ENCODE data around the gene ACOT8. TPM values are rescaled to one million over a fixed set of nuclear protein-coding genes. Genes with fewer than 3 reads are reported as not detected.

ACOT8 gene
- total RNA-seq, 4 donors from 2014 or later: 57.6 to 84.9 (median 61.4) TPM

DNA sequence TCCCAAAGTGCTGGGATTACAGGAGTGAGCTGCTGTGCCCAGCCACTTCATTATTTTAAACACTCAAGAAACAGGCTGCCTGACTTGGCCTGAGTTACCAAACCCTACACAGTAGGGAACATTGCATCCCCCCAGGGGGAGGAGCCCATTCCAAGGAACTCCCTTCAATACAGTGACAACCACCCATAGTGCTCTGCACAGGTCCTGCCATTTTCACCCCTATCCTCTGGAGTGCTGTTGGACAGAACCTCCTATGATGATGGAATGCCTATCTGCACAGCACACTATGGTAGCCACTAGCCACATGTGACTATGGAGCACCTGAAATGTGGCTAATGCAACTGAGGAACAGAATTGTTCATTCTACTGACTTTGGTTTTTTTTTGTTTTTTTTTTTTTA is 11.7 kb downstream of the ACOT8 start:
- H3K4me3 ChIP-seq (ENCODE audit: low read depth, poor library complexity, severe bottlenecking): no peak overlapping the region
- intact Hi-C loops (cut with DNase I; ENCODE audit: low total_unique reads): no loop called here
- no peak for DNase-seq (ENCODE audit: low spot score in 2 of 2)
- no peak for TF ChIP-seq POLR2A (IDR thresholded peaks at IDR 0.05)
- TF ChIP-seq, protein P1, sequence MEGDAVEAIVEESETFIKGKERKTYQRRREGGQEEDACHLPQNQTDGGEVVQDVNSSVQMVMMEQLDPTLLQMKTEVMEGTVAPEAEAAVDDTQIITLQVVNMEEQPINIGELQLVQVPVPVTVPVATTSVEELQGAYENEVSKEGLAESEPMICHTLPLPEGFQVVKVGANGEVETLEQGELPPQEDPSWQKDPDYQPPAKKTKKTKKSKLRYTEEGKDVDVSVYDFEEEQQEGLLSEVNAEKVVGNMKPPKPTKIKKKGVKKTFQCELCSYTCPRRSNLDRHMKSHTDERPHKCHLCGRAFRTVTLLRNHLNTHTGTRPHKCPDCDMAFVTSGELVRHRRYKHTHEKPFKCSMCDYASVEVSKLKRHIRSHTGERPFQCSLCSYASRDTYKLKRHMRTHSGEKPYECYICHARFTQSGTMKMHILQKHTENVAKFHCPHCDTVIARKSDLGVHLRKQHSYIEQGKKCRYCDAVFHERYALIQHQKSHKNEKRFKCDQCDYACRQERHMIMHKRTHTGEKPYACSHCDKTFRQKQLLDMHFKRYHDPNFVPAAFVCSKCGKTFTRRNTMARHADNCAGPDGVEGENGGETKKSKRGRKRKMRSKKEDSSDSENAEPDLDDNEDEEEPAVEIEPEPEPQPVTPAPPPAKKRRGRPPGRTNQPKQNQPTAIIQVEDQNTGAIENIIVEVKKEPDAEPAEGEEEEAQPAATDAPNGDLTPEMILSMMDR (IDR thresholded peaks at IDR 0.05): no peak

DNA sequence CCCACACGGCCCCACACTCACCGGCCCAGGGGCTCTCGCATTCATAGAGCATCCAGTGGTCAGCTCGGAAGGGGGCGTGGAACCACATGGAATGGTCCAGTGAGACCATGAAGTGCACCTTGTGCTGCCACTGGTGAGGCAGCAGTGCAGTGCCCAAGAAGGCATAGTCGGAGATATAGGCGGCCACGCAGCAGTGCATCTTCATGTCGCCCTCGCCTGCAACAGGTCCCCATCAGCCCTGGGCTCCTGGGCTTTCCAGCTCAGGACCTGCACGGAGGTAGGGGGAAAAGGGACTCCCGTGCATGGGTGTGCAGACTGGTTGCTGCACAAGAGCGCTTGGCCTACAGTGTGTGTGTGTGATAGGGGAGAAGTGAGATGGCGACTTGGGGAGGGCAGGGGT is 13.7 kb downstream of the ACOT8 start:
- 88 to 96% methylated on average over 11 to 14 of the region's 14 CpGs for WGBS, 2 donors
- no peak for DNase-seq (ENCODE audit: low spot score in 2 of 2)

DNA sequence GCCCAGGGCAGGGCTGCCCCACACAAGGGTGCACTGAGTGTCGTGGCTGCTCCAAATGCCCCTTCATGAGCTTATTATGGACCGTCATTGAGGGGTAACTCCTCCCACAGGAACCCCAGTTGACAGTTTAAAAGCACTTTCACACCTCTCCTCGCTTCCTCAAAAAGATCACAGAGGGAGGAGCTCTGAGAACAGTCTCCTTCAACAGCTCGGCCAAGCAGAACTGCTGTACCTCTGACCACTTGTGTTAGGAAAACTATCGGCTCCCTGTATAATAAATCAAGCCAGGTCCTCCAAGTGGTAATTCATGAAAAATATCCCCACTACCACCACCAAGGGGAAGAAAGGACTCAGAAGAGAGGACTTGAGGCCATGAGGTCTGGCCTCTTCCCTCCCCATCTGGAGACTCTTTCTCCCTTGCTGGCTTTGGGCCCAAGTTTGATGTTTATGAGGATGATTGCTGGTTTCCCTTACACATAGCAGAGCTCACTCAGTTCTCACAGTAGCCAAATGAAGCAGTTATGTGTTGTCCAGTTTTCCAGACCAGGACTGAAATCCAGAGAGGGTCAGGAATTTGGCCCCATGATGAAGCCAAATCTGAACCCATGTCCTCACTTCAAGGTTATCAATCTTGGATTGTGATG is 14.9 kb downstream of the ACOT8 start:
- DNase-seq (ENCODE audit: low spot score in 2 of 2): no peak
- 67 to 73% methylated on average over 5 of the region's 5 CpGs for WGBS, 2 donors
- intact Hi-C loops (cut with DNase I; ENCODE audit: low total_unique reads): no loop called here
- TF ChIP-seq, protein P1 (IDR thresholded peaks at IDR 0.05): no peak
- TF ChIP-seq POLR2A (IDR thresholded peaks at IDR 0.05): no peak
- no peak overlapping the region for H3K4me3 ChIP-seq (ENCODE audit: low read depth, poor library complexity, severe bottlenecking)

More for the DNA sequence above, 13.7 kb downstream of the ACOT8 start:
- intact Hi-C loops (cut with DNase I; ENCODE audit: low total_unique reads): no loop called here
- no peak overlapping the region for H3K4me3 ChIP-seq (ENCODE audit: low read depth, poor library complexity, severe bottlenecking)
- TF ChIP-seq, protein P1 (IDR thresholded peaks at IDR 0.05): no peak
- no peak for TF ChIP-seq POLR2A (IDR thresholded peaks at IDR 0.05)

DNA sequence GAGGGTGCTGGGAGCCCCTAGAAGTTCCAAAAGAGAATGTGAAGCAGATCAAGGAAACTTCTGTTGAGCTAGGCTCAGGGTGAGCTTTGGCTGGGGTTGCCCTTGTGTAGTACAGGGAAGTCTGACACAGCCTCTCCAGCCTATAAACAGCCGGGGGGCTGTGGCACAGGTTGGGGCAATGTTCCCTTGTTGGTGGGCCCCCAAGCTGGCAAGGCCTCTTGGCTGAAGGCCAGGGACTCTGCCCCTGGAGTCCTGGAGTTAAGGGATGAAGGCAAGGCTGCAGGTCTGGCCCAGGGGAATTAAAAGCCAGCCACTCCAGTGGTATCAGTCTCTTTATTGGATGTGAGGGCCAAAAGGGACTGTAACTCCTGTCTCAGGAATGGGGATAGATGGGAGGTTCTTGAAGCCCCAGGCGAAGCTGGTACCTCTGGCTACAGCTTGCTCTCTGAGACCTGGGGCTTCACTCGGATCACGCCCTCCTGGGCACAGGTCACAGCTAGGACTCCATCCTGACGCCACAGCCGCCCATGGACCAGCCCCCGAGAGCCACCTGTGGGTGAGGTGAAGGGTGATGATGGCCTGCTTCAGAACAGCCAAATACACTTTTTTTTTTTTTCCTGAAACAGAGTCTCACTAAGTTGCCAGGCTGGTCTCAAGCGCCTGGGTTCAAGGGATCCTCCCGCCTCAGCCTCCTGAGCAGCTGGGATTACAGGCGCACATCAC is 15.6 kb downstream of the ACOT8 start:
- WGBS, 2 donors: 88% methylated on average over 10 of the region's 10 CpGs
- no peak for TF ChIP-seq POLR2A (IDR thresholded peaks at IDR 0.05)
- TF ChIP-seq, protein P1 (IDR thresholded peaks at IDR 0.05): no peak
- no peak overlapping the region for H3K4me3 ChIP-seq (ENCODE audit: low read depth, poor library complexity, severe bottlenecking)
- intact Hi-C loops (cut with DNase I; ENCODE audit: low total_unique reads): no loop called here
- no peak for DNase-seq (ENCODE audit: low spot score in 2 of 2)

DNA sequence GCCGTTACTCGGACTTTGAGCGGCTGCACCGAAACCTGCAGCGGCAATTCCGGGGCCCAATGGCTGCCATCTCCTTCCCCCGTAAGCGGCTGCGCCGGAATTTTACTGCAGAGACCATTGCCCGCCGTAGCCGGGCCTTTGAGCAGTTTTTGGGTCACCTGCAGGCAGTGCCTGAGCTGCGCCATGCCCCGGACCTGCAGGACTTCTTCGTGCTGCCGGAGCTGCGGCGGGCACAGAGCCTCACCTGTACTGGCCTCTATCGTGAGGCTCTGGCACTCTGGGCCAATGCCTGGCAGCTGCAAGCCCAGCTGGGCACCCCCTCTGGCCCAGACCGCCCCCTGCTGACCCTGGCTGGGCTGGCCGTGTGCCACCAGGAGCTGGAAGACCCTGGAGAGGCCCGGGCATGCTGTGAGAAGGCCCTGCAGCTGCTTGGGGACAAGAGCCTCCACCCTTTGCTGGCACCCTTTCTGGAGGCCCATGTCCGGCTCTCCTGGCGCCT is 16.4 kb downstream of the ACOT8 start:
- intact Hi-C loops (cut with DNase I; ENCODE audit: low total_unique reads): no loop called here
- DNase-seq (ENCODE audit: low spot score in 2 of 2): no peak
- TF ChIP-seq POLR2A (IDR thresholded peaks at IDR 0.05): no peak
- TF ChIP-seq, protein P1 (IDR thresholded peaks at IDR 0.05): no peak
- no peak overlapping the region for H3K4me3 ChIP-seq (ENCODE audit: low read depth, poor library complexity, severe bottlenecking)
- 86 to 91% methylated on average over 17 to 19 of the region's 25 CpGs for WGBS, 2 donors

Measured in lower leg skin (tissue), 4 donors.